Activated CD4-positive, CD25-positive, alpha-beta regulatory T cell treated with anti-CD3 and anti-CD28 coated beads, Interleukin-2, amount 50 U/mL, for 72 hours (primary cell): ENCODE results near the gene PDZD7.

Experiments
- DNase-seq: peaks from one replicate; pipeline ENCODE4 v3.0.0; 2021

The PDZD7 gene

GRCh38 chr10:101000127-101000914 is 30.6 kb downstream of the PDZD7 start:
- no peak for DNase-seq

GRCh38 chr10:100999742-101000126 is 31.2 kb downstream of the PDZD7 start, which contains the start of gene LZTS2:
Gene LZTS2, plus strand, starts transcription at chr10:100999808. Its CDS starts 2,731 bp downstream, at chr10:101002539.
- DNase-seq, result no peak

- DNase-seq, result peak; percentile 85
These were observed 31.8 kb downstream of the PDZD7 start for GRCh38 chr10:100998991-100999741.

GRCh38 chr10:100998183-100998990 is 32.5 kb downstream of the PDZD7 start:
- peak; percentile 63 for DNase-seq

GRCh38 chr10:100997360-100998182 is 33.4 kb downstream of the PDZD7 start:
- DNase-seq, result peak; percentile 79

GRCh38 chr10:100996678-100997359 is 34.1 kb downstream of the PDZD7 start:
- peak; percentile 42 for DNase-seq

- DNase-seq, result no peak
These were observed 35.7 kb downstream of the PDZD7 start for GRCh38 chr10:100995181-100995580.

- no peak for DNase-seq
These were observed 36.8 kb downstream of the PDZD7 start for GRCh38 chr10:100993986-100994708.

- DNase-seq, result no peak
These were observed 41.8 kb downstream of the PDZD7 start for GRCh38 chr10:100989088-100989487.

- DNase-seq, result no peak
These were observed 42.8 kb downstream of the PDZD7 start for GRCh38 chr10:100988166-100988565.

- DNase-seq, result no peak
These were observed 43.3 kb downstream of the PDZD7 start for GRCh38 chr10:100987685-100988049.

- DNase-seq, result peak; percentile 85
These were observed 43.8 kb downstream of the PDZD7 start, which contains the start of the genes MRPL43 and TWNK for GRCh38 chr10:100986952-100987684. Gene MRPL43, minus strand, starts transcription at chr10:100987497. Its CDS starts 54 bp downstream, at chr10:100987443. Gene TWNK, plus strand, starts transcription at chr10:100987543. Its CDS starts 668 bp downstream, at chr10:100988211.

GRCh38 chr10:100986623-100986951 is 44.3 kb downstream of the PDZD7 start:
- DNase-seq, result no peak

- no peak for DNase-seq
These were observed 45.6 kb downstream of the PDZD7 start for GRCh38 chr10:100985336-100985735.

- DNase-seq, result peak; percentile 15
These were observed 46.2 kb downstream of the PDZD7 start for GRCh38 chr10:100984672-100985177.

- DNase-seq, result peak; percentile 9
These were observed 46.9 kb downstream of the PDZD7 start for GRCh38 chr10:100983868-100984671.

- no peak for DNase-seq
These were observed 47.8 kb downstream of the PDZD7 start for GRCh38 chr10:100982916-100983830.
